GDM1 (cell line): ENCODE data around the gene TACR1.
"Not testable (repeated sequence)": the region's sequence is repeated elsewhere in the genome, so short reads cannot be mapped to it uniquely, and the experiment has no call there.

Experiments used
- DNase-seq: peaks from one replicate; lab custom pipeline; 2025; lab: John Stamatoyannopoulos, UW

TACR1 gene, protein sequence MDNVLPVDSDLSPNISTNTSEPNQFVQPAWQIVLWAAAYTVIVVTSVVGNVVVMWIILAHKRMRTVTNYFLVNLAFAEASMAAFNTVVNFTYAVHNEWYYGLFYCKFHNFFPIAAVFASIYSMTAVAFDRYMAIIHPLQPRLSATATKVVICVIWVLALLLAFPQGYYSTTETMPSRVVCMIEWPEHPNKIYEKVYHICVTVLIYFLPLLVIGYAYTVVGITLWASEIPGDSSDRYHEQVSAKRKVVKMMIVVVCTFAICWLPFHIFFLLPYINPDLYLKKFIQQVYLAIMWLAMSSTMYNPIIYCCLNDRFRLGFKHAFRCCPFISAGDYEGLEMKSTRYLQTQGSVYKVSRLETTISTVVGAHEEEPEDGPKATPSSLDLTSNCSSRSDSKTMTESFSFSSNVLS

DNA sequence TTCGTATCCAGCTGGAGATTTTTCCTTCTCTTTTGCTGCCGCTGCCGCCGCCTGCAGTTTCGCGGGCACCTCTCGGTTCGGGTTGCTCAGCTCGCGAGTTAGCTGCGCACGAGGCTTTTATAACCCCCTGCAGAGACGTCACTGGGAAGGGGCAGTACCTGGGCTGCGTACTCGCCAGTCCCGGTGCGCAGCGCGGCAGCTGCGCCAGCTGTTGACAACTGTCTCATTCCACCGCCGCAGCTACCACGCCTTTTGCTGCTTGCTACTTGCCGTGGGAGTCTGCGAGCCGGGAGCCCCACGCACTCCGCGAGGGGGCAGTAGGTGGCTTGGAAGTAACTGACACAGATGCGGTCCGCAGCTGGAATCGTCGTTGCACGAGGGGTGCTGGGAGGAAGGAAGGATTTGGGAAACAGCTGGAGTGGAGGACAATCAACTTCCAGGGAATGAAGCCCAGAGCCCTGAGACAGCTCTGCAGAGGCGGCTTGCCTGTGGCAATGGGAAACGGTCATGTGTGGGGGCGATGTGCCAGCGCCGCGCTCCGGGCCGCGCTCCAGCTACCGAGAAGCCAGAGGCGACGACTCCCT, at the start of gene TACR1:
TSS of gene TACR1 (minus strand) at position 93 of the 584 bp plus-strand sequence. CDS start 586 bp downstream, outside the sequence.
- DNase-seq = no peak

DNA sequence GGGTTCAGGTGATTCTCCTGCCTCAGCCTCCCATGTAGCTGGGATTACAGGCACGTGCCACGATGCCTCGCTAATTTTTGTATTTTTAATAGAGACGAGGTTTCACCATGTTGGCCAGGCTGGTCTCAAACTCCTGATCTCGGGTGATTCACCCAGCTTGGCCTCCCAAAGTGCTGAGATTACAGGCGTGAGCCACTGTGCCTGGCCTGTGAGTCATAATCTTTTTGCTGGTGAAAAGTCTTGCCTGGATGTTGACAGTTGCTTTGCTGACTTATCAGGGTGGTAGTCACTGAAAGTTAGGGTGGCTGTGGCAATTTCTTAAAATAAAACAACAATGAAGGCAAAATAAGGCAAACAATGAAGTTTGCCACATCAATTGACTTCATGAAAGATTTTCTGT, 49.3 kb upstream of the TACR1 start:
- DNase-seq = not testable (repeated sequence)

DNA sequence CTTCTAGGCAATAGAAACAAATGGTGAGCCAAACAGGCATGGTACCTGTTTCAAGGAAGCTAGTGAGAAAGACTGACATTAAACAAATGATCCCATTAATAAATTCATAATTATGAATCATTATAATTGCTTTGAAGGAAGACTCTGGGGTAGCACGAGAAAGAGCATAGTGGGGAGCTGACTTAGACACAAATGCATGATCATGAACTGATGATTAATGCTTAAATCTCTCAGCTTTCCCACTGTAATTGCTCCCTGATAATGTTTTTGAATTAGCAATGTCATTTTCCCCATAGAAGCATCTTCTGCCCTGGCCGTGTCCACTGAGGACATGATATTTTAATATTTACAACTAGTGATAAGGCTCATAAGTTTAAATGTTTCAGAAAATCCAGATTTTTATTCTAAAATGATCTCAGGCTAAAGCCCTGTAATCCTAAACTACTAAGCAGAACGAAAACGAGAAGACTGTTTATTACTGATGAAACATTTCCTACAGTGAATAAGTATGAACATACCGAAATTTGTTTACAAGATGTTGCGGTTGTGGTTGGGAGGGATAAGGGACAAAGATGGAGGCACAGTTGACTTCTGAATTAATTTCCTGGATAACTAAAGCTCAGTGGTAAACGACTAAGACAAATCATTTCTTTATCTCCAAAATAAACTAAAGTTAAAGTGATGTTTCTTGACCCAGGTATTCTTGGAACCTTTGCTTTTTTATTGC, 47.3 kb upstream of the TACR1 start:
- DNase-seq = no peak

DNA sequence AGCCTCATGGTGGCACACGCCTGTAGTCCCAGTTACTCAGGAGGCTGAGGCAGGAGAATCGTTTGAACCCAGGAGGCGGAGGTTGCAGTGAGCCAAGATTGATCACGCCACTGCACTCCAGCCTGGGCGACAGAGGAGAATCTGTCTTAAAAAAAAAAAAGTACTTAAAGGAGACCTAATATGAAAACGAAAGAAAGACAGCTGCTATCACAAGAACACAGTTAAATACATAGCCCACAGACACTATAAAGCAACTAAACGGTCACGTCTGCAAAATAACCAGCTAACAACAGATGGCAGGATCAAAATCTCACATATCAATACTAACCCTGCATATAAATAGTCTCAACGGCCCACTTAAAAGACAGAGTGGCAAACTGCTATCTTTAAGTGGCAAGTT, 43.9 kb upstream of the TACR1 start:
- no peak for DNase-seq

DNA sequence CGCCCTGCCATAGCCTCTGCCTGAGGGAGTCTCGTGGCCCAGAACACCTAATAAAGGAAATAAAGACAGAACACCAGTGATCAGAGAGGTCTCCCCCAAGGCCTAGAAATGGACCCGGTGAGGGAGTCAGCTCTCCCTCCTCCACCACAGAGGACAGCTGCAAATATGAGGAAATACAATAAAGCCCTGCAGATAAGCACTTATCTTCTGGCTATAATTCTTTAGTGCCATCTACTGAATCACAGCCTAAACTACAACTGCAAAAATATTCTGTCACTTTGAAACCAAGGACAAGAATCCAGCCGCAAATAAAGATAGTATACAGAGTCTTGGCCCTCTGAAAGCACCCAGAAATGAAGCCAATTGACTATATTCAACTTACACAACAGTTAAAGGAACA, 42.4 kb upstream of the TACR1 start:
- no peak for DNase-seq

DNA sequence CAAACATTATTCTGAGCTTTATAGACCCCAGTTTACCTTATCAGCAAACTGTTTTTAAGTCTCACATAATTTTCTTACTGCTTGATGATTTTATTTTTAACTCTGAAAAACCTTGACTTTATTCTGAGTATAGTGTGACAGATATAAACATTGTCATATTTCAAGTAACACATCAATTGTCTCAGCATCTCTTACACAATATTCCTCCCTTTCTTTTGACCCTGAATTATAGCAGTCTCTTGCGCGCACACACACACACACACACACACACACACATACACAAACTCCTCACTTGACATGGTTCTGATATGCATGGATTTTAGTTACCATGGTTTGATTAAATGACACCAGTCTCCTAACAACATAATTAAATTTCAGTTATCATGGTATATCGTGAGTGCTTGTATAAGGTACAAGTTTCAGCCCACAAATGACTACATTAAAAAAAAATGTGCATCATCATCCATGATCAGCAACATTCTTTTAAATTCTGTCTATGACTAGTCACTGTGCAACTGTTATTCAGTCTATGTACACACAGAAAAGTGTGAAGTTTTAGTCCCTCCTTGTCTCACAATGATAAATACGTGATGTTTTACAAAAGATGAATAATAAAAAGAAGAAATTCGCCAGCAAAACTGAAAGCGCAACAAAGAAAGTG, 39.5 kb upstream of the TACR1 start:
- DNase-seq = no peak

DNA sequence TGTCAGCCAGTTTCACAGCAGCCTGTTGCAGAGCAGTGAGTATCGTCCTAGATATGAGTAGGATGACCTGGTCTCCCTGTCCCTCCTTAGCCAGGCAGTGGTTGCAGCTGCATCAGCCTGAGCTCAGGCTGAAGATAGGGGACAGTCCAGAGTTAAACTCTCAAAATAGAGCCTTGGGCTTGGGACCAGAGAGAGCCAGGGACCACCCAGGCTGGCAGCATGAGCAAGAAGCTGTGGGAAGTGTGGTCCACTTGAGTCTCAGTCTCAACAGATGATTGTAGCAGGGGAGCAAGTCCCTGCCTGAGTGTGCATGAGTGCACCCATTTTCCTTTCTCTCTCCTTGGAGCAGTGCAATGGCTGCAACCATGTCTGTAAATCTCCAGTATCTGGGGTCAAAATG, 38.0 kb upstream of the TACR1 start:
- no peak for DNase-seq

DNA sequence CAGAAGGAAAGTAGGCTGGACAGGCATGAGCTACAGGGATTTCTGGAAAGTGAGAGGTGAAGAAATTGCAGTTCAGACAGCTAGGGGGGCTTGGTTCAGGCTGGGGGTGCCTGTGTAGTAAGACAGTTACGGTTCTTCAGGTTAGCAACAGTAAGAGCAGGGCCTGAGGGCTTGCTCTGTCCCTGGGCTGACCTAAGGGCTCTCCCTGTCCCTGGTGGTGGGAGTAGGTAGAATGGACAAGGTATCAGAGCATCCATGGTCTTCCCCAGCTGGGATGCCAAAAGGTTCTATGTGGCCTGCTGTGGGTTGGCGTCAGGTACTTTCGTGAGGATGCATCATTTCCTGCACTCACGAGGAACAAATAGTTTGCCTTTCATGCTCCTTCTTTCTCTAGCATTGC, 34.6 kb upstream of the TACR1 start:
- no peak for DNase-seq

DNA sequence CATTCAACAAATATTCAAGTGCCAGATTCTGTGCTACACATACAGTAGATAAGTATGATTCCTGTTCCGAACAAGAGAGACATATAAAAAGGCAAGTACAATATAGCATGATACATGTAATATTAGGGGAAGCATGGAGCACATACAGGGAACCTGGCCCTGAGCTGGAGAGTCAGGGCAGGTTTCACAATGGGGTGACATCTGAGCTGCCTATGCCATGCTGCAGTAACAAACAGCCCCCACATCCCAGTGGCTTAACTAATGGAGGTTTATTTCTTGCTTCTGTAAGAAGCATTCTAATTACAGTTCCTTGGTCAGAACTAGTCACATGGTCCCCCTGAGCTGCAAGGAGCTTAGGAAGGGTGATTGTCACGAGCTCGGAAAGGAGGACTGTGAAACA, 27.3 kb upstream of the TACR1 start:
- DNase-seq = no peak

DNA sequence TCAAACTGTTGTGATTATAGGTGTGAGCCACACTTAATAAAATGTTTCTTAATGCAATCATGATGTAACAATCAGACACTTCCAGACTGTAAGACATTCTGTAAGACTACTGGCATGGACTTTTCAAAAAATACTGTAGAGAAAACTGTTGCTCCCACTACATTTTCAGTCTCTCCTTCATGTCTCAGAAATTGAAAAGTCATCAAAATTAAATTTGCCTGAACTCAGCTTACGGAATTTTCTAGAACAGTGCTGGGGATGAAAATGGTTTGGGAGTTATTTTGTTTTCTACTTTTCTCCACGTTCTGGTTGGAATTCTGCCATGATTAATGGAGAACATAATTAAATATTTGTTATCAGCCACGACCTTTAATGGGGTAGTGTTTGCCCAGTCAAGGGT, 26.8 kb upstream of the TACR1 start:
- no peak for DNase-seq

DNA sequence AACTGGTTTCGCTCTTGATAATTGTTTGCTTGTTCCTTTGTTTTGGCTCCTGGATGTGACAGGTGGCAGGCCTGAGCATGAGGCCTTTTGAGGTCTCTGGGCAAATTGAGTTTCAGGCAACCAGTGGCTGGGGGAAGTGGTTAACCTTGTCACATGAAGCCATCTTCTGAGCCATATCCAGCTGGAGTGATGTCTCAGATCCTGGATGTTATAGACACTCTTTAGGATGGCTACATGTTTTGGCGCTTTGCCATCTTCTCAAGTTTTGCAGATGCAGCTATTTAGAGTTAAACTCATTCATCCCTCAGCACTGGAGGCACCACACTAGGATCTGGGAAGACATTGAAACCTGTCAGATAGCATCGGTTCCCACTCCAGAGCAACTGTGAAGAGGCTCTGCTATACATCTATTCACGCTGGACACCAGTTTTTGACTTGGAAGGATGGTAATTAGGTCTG, 25.3 kb upstream of the TACR1 start:
- no peak for DNase-seq

DNA sequence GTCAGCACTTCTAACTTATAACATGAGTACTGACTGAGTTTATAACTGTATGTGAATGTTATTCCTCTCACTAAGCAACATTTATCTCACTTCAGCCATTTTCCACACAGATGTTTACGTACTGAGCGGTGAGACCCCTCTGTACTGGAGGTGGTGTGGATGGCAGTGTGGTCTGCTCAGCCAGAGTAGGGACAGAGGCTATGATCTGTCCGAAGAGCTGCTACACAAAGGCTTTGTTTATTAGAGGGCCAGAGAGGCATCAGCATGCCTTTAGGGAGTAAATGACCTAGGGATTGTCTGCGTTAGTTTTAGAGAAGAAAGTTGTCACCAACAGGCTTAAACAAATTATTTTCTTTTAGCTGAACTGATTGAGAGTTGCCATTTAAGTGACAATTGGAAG, 23.2 kb upstream of the TACR1 start:
- DNase-seq = no peak

DNA sequence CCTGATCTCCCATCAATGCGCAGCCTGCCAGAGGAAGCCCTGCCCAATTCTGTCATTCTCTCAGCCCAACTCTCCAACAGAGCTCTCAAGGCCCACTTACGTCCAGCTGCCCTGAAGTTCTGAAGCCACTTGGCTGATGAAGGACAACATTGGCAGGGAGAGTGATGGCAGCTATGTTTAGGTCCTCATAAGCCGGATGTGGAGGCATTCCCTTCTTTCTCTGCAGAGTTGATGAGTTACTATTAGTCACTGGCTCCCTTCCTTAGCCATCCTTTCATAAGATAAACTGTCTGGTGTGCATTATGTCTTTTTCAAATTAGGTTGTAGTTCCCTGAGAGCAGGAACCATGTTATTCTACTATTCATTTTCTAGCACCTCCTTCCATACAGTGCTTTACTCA, 22.5 kb upstream of the TACR1 start:
- DNase-seq = no peak

DNA sequence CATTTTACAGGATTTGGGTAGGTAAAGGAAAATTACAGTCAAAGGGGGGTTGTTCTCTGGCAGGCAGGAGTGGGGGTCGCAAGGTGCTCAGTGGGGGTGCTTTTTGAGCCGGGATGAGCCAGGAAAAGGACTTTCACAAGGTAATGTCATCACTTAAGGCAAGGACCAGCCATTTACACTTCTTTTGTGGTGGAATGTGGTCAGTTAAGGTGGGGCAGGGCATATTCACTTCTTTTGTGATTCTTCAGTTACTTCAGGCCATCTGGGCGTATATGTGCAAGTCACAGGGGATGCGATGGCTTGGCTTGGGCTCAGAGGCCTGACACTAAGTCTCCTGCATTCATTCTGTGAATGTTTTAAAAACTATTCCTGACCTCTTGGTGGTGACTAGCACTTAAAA, 19.9 kb upstream of the TACR1 start:
- not testable (repeated sequence) for DNase-seq

DNA sequence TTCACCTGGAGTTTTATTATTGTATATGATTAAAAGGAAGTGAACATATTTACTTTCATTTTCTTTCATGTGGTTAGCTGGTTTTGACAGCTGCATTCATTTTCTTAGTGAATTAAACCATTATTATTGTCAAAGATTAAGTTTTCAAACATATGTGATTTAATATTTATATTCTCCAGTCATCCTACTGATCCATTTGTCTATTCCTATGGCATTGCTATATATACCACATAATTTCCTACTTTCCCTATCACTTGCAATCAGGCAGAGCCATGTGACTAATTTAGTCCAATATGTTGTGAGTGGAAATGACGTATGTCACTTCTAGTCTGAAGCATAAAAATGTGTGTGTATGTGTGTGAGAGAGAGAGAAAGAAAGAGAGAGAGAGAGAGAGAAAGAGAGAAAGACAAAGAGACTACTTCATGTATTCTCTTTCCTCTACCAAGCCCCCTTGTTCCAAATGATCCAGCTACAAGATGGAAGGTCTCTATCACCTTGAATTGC, 12.0 kb upstream of the TACR1 start:
- DNase-seq = no peak

DNA sequence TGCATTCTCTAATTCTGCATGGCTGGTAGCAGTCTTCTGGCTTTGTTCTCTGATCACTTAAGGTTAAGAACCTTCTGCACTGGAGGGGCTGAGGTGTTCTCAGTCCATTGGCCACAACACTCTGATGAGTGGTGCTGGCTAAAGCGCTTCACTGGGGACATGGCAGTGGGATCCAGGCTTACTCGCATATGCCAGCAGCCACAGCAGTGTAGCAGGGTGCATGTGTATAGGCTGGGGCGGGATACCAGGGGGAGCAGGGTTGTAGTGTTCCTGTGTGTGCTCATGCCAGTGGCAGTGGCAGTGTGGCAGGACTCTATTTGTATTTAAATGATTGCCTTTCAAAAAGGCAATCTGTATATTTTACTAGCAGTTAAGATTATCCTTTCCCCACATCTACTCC, 11.1 kb upstream of the TACR1 start:
- DNase-seq = no peak

DNA sequence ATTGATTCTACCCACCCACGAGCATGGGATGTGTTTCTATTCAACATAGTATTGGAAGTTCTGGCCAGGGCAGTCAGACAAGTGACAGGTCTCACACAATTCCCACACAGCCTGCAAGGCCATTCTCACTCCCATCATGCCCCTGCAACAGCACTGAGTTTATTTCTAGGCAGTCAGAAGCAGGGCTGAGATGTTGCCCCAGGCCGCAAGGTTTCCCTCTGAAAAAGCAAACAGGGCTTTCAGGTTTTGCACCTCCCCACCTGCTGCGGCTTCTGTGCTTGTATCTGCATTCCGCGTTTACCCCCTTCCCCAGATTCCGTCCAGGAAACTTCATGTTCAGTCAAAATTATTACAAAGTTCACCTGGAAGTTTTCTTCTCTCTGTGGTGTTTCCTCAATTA, 9.4 kb upstream of the TACR1 start:
- no peak for DNase-seq

DNA sequence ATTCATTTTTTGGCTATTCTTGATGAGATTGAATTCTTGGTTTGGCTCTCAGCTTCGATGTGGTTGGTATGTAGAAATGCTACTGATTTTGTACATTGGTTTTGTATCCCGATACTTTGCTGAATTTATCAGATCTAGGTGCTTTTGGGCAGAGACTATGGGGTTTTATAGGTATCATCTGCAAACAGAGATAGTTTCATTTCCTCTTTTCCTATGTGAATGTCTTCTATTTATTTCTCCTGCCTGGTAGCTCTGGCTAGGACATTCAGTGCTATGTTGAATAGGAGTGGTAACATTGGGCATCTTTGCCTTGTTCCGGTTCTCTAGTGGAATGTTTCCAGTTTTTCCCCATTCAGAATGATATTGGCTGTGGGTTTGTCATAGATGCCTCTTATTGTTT, 5.5 kb upstream of the TACR1 start:
- DNase-seq = no peak

DNA sequence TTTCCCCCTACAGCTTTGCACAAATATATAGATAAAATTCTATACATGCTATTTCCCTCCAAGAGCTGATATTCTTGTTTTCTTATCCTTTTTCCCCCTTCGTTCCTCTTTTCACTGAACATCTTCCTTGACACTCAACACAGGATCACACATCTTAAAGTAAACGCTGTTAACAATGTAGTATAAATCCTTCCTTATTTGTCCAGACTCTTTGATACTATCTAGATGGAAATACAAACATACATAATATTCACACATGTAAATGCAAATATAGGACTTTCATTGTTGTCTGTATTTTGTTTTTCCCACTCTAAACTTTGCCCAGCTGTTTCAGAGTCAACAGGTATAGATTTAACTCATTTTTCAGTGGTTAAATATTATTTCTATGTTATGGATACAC, 3.0 kb upstream of the TACR1 start:
- DNase-seq = no peak

DNA sequence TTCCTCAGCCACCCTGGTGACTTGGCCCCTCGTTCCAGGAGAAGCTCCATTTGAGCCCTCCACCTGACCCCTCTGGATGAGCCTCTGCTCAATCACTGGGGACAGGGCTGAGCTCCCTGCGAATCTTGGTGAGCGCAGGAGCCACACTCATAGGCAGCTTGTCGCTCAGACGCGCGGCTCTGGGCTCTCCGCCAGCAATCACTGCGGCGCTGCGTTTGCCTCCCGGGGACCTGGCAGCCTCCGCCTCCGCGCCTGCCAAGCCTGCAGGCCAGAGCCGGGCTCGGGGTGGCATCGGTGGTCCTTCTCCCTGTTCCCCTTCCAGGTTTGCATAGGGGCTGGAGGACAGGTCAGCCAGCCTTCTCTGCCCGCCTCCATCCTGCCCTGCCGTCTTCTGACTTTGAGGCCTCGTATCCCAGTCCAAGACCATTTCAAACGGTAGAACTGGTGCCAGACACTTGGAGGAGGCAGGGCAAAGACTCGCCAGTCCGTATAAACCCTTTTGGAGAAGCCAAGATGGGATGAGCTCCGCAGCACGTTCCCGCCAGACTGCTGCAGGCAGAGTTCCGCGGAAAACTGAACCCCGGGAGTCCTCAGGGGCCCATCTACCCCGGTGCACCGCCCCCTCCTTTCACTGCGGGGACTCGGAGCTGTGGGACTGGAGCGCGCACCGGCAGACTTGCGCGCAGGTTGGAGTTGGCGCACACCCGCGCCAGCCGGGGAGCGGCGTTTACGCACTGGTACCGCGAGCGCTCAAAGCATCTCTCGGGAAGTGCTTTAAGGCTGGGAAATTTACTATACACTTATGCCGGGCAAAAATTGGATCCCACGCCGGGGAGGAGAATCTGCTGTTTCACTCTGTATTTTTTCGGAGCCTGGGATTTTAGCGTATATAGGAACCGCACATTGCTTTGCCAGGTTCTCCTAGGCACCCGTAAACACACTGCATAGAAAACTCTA, 1.1 kb upstream of the TACR1 start:
- no peak for DNase-seq

DNA sequence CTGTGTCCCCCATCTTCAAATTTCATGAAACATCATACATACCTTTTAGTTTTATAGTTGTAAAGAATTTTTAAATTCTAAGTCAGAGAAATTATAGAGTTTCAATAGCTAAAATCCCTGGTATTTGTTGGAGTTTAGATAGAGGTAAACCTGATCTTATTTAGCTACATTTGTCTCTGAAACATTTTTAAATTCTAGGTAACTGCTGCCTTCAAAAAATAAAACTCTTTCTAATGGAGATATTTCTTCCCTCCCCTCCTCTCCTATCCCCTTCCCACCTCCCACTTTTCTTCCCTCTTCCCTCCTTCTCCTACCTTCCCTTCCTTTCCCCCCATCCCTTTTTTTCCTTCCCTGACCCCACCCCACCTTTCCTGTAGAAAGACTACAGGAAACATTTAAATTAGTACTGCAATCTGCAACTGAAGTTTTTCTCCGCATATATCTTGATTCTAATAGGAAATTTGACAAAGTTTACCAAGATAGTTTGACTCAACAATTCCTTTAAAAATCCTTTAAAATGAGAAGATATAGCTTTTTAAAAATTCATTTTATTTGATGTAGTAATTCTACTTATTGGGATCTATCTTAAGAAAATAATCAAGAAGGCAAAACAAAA, 4.1 kb downstream of the TACR1 start:
- no peak for DNase-seq
